HG03558 (cell line): ENCODE data around the gene PIGC.

ENCODE experiments used
- ATAC-seq: cut with Tn5 transposase; IDR thresholded peaks from one replicate; pipeline ENCODE4 v1.9.1; 2021; ENCODE audit warnings: moderate number of reproducible peaks; ENCODE audit not compliant: unreplicated experiment; ENCODE audit errors: extremely low read depth

The PIGC gene

GRCh38 chr1:172443666-172444453 is at the start of gene PIGC:
Gene PIGC (minus strand): TSS chr1:172444069. CDS start chr1:172442622, 1,447 bp downstream.
- ATAC-seq: peak; percentile 88

GRCh38 chr1:172492421-172492820 is 48.6 kb upstream of the PIGC start:
- no peak for ATAC-seq

GRCh38 chr1:172489847-172490246 is 46.0 kb upstream of the PIGC start:
- no peak for ATAC-seq

GRCh38 chr1:172488393-172488792 is 44.5 kb upstream of the PIGC start:
- no peak for ATAC-seq

- ATAC-seq: no peak
Observed at GRCh38 chr1:172487550-172487949, 43.7 kb upstream of the PIGC start.

- ATAC-seq: no peak
Observed at GRCh38 chr1:172486805-172487454, 43.1 kb upstream of the PIGC start.

GRCh38 chr1:172485626-172486025 is 41.8 kb upstream of the PIGC start:
- ATAC-seq: no peak

- no peak for ATAC-seq
Observed at GRCh38 chr1:172484252-172484651, 40.4 kb upstream of the PIGC start.

- ATAC-seq: no peak
Observed at GRCh38 chr1:172483448-172483847, 39.6 kb upstream of the PIGC start.

GRCh38 chr1:172482044-172482443 is 38.2 kb upstream of the PIGC start:
- peak; percentile 52 for ATAC-seq

- no peak for ATAC-seq
Observed at GRCh38 chr1:172480431-172480830, 36.6 kb upstream of the PIGC start.

GRCh38 chr1:172478485-172478884 is 34.6 kb upstream of the PIGC start:
- ATAC-seq: no peak

- no peak for ATAC-seq
Observed at GRCh38 chr1:172477741-172478140, 33.9 kb upstream of the PIGC start.

- no peak for ATAC-seq
Observed at GRCh38 chr1:172477216-172477615, 33.3 kb upstream of the PIGC start.

- ATAC-seq: no peak
Observed at GRCh38 chr1:172476218-172476811, 32.4 kb upstream of the PIGC start.

GRCh38 chr1:172473842-172474241 is 30.0 kb upstream of the PIGC start:
- ATAC-seq: no peak

GRCh38 chr1:172473302-172473701 is 29.4 kb upstream of the PIGC start:
- no peak for ATAC-seq

GRCh38 chr1:172472495-172472894 is 28.6 kb upstream of the PIGC start:
- no peak for ATAC-seq

GRCh38 chr1:172471666-172472065 is 27.8 kb upstream of the PIGC start:
- ATAC-seq: no peak

GRCh38 chr1:172470149-172470548 is 26.3 kb upstream of the PIGC start:
- no peak for ATAC-seq

- ATAC-seq: no peak
Observed at GRCh38 chr1:172469717-172470116, 25.8 kb upstream of the PIGC start.
